ENCODE data around the gene URB2.
"Not testable (repeated sequence)": the region's sequence is repeated elsewhere in the genome, so short reads cannot be mapped to it uniquely, and the experiment has no call there.

The URB2 gene

DNA sequence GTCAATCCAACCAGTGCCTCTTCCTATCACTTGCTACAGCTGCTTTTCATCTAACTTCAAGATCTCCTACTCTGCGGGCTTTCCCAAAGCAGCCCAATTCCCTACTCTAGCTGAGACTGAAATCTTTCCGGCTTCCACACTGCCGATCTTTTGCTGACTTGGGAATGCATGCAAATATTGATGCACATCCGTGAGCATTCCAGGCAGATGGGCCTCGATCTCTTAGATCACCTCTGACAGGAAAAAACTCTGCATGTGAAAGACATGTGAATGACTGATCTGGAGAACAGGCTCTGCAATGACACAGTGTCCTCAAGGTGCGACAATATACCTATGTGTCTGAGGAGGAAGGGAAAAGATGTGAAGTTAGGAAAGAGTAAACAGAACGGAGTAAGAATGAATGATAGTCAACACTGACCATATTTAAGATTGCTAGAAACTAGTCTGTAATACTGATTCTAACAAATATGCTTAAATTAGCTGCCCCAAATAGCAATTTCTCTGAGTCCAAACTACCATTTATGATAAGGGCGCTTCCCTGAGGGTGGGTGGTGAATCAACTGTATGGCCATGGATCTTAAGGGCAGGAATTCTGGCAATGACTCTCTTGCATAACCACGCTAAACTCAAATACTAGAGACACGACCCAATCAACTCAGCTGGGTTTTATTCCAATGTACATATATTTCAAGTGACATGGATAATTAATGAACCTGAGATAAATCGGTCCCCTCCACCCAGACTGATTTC lies 8.5 kb upstream of the URB2 start:
- no peak for DNase-seq

DNA sequence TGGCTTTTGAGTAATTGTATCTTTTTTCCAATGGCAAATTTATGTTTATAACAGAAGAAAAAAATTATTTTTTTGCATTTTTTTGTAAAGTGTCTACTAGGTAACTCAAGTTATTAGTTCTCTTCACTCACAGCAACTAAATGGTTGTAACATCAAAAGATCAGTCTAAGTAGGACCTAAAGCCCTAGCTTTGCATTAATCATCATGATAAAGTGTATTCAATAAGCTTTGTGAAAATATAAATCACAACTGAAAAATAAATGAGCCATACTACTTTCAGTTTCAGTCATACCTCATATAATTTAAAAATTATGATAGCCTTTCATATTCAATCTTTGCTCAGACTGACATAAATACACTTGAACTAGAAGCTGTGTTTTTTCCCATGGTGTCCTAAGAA lies 7.0 kb upstream of the URB2 start:
- no peak for DNase-seq

DNA sequence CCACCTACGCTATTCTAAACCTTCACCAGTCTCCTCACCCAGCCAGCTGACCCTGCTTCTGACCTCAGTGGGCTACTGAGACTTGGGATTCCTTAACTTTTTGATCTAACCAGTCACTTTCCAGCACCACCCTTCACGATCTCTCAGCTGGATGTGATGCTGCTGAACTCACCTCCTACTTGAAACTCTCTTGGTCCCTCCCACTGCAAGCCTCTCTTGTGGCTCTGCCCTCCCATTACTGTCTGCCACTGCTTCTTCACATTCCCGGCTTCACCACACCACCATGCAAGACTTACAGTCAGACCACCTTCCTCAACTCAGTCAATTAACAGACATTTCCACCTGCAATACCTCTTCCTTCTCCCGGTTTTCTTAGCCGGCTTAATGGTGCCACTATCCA lies 6.4 kb upstream of the URB2 start:
- DNase-seq: no peak

DNA sequence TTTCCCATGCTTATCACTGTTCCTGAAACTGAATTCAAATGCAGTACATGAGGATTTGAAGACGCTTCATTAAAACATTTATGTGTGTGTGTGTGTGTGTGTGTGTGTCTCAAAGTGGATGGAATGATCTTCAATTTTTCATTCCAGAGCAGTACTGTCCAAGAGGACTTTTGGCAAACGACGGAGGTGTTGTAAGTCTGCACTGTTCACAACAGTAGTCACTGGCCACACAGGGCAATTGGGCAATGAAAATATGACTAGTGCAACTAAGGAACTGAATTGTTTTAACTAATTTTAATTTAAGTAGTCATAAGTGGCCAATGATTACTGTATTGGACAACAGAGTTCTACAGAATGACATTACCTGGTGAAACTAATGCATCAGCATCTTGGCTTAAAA lies 5.2 kb upstream of the URB2 start:
- DNase-seq: no peak

DNA sequence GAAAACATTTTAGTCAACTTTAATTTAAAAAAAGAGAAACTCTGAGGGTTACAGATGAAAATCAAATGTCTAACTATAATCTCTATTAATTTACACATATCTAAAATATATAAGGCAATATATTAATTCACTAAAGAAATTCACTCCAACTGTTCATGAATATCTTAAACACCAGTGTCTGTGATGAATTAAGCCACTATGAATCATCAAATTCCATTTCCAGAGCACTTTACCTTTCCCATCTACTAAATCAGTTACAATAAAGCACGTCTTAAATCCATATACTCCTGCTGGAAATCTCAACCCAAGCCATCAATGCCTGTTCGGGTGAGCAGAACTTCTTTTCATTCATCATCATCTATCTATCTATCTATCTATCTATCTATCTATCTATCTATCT lies 4.4 kb upstream of the URB2 start:
- no peak for DNase-seq

DNA sequence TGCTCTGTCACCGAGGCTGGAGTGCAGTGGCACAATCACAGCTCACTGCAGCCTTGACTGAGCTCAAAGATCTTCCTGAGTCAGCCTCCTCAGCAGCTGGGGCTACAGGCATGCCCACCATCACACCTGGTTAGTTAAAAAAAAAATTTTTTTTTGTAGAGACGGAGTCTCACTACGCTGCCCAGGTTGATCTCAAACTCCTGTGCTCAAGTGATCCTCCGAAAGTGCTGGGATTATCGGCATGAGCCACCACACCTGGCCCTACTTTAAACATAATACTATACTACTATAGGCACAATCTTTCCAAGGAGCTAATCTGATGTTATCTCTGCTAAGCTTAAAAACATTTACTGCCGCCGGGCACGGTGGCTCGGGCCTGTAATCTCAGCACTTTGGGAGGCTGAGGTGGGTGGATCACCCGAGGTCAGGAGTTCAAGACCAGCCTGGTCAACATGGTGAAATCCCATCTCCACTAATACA lies 3.4 kb upstream of the URB2 start:
- DNase-seq: not testable (repeated sequence)

DNA sequence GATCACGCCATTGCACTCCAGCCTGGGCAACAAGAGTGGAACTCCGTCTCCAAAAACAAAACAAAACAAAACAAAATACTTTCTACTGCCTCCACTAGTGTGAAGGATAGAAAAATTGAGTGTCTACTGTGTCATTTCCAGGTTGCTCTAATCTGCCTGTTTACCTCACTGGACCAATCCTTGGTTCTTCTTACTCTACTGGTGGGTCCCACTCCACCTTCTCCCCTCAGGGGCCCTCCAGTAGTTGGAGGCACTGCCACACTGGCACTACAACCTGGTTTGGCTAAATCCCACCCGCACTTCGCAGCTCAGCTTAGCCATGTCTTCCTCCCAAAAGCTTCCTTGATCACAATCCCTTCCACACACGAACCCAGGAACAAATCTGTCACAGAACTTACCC lies 2.8 kb upstream of the URB2 start:
- DNase-seq: no peak

DNA sequence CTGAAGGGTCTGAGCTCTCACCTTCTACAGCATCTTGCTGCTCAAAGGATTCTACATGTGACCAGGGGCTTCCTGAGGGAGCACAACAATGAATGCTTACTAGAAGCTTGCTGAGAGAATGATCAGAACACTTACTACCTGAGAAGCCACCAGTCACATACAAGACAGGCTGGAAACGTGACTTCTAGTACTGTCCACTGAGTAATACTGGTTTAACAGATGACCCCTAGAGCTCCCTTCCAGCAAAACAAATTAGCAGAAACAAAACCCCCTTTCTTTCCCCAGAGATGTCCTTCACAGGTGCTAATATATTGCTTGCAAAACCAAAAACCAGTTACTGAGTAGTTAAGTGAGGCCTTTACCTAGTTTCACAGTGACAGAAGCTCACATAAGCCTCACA lies 2.2 kb upstream of the URB2 start:
- DNase-seq: no peak

DNA sequence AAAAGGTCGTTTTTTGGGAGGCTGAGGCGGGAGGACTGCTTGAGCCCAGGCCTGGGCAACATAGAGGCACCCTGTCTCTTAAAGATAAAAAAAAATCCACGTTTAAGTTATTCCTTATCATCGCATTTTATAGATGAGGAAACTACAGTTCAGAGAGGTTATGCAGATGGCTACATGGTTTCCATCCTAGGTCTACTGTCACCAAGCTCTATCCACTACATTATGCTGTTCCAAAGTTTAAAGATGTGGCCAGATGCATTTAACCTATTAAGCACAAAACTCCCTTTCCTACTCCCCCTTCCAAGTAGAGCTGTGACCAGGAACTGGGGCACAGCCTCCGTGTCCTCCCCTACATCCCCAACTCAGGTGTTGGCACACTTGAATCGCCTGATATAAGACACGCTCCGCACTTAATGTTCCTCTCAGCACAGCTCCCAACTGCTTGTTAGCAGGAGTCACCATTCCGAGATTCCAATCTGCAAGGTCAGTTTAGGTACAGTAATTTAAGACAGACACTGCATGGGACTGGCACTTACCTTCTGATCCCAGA lies 1.5 kb upstream of the URB2 start:
- DNase-seq: no peak

DNA sequence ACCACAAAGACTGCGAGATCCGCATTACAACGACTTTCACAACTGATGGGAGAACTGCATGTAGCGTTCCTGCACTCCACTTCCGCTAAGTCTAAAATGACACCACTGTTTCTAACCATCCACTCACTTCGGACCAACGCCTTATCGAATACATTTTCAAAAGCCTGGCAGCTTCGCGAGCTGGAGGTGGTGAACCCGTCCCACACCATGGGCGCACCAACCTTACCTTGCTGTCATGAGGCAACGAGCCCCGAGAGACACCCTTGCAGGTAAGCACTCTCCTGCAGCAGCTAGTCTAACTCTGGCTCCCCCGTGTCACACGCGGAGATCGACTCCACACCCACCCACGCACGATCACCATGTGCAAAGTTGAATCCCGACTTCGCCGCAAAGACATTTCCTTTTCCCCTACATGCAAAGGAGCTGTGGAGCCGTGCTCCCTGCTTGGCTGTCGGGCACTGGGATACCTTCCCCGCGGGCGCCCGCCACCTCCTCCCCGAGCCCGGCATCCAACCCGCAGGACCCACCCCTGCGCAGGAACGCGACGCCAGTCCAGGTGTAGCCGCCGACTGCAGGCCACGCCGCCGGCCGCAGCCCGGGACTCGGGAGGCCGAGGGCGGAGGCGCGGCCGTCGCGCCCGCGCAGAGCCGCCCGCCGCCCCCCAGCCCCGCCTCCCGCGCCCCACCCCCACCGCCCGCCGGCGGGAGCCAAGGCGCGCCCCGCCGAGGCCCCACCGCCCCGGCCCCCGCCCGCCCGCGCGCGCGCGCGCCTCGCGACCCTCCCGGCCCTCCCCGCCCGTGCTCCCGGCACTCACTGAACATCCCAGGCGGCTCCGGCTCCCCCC lies 754 bp upstream of the URB2 start:
- DNase-seq: peak; percentile 58

DNA sequence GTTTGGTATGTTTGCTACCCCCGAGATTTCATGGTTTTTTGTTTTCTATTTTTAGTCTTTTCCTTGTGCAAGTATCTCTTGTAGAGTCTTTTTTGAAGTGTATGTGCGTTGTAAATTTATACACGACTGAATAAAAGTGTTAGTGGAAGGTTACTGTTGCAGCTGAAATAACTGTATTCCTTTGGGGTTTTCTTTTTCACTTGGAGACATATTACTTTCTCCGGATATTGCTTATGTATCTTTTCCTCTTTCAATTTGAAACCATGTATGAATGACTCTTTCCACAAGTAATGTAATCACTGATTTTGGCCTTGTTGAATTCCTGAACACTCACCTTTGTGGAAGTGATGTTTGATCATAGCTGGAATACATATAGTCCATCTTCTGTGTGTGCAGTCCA lies 956 bp downstream of the URB2 start:
- no peak for DNase-seq

DNA sequence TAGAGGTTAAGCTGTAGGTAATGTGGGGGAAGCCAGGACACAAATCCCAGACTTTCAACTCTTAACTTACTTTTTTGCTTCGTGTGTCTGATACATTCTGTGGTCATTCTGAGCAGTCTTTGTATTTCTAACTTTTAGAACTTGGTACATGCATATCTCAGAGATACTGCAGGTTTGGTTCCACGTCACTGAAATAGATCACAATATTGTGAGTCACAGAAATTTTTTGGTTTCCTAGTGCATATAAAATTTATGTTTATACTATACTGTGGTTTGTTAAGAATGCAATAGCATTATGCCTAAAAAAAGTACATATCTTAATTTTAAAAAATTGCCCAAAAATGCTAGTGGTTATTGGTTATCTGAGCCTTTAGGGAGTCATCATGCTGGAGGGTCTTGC lies 3.2 kb downstream of the URB2 start:
- DNase-seq: no peak

DNA sequence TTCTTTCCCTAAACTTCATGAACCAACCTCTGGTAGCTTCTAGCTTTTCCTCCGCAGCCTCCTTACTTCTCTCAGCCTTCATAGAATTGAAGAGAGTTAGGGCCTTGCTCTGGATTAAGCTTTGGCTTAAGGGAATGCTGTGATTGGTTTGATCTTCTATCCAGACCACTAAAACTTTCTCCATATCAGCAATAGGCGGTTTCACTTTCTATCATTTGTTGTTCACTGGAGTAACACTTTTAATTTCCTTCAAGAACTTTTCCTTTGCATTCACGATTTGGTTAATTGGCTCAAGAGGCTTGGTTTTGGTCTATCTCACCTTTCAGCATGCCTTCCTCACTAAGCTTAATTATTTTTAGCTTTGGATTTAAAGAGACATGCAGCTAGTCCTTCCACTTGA lies 5.1 kb downstream of the URB2 start:
- no peak for DNase-seq

DNA sequence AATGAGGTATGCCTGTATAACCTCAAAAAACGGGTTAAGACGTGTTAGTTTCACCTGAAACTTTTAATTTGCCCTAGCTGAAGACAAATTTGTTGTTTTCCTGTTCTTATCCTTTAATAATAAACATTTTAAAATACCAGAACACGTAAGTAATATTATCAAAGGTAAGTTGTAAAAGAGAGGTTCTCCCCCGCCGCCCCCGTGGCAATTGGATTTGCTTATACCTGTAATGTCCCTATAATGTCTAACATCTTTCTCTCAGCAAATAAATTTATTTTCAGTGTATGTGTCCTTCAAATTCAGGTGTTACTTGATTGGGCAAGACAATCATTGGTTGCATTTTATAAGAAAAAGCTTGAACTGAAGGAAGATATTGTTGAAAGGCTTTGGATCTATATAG lies 5.9 kb downstream of the URB2 start:
- DNase-seq: no peak

DNA sequence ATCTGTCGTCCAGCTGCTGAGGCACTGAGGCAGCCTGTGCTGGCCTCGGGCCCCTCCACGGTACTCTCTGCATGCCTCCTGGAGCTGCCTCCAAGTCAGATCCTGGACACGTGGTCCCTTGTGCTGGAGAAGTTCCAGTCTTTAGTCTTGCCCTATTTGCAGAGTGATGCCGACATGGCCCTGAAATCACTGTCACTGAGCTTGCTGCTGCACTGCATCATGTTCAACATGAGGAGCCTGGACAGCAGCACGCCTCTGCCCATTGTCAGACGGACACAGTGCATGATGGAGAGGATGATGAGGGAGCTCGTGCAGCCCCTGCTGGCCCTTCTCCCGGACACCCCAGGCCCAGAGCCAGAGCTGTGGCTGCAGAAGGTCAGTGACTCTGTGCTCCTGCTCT lies 10.0 kb downstream of the URB2 start:
- DNase-seq: no peak

DNA sequence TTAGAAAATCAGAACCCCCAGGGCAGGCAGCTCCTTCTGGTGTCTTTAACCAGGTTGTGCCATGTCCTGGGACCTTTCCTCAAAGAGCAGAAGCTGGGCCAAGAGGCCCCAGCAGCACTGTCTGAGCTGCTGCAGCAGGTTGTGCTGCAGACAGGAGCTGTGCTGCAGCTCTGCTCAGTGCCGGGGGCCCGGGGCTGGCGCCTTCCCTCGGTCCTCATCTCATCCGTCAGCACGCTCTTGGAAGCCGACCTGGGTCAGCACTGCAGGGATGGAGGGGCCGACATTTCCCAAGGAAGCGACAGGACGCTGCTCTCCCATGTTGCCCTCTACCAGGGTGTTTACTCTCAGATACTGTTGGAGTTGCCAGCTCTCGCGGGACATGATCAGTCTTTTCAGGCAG lies 11.7 kb downstream of the URB2 start:
- no peak for DNase-seq

DNA sequence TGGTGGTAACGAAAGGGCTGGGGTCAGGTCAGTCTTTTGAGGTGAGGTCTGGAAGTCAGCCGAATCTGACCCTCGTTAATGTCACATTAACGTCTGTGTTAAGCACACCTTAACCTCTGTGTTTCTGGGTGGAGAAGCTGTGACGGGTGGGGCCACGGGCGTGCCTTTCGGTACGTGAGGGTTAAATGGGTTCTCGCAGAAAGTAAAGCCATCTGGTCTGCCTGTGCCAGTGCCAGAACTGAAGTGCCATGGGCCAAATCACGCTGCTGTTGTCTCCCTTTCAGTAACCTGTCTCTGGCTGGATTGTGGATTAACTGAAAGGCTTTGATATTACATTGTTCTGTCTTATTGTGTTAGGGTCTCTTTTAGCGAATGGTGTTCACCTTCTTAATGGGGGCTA lies 14.4 kb downstream of the URB2 start:
- no peak for DNase-seq

DNA sequence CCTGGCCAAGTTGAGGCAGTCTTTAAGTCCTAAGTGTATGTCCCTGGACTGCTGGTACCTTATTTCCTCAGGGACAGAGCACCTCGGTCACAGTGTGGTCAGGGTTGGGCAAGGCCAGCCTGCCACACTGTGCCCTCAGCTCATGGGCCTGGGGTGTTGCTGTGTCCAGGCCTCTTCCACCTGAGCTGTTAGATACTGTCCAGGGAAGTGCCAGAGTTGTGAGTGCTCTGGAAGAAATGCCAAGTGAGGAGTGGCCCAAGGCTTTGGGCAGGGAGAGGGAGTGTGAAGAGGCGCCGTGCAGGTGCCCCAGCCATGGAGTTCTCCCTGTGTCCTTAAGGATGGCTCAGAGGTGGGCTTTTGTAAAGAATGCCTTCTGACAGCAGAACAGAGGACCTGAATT lies 15.3 kb downstream of the URB2 start:
- DNase-seq: no peak

DNA sequence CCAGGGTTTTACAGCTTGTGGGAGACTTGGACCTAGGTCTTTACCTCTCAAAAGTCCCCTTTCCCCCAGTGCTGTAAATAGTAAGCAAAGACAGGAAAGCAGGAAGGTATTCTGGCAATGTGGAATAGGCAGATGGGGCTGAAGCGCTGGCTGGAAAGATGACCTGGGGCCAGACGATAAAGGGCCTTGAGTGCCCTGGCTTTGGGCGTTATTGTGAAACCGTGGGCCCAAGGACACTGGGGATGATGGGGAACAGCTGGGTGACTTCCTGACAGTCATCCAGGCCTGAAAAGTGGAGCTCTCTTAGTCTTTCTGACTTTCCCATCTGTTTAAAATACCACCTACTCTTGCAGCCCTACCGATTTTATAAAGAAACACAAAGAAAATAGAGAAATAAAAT lies 16.3 kb downstream of the URB2 start:
- DNase-seq: no peak

DNA sequence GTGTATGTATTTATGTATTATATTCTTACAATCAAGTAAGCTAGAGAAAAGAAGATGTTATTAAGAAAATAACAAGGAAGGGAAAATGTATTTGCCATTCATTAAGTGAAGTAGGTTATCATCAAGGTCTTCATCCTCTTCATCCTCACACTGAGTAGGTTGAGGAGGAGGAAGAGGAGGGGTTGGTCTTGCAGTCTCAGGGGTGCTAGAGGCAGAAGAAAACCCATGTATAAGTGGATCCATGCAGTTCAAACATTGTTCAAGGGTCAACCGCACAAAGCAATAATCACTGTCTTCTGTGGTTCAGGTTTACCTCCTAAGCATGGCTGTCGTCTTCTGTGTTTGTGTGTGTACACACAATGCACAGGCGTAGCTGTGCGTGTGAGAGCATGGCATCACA lies 16.9 kb downstream of the URB2 start:
- DNase-seq: no peak

DNA sequence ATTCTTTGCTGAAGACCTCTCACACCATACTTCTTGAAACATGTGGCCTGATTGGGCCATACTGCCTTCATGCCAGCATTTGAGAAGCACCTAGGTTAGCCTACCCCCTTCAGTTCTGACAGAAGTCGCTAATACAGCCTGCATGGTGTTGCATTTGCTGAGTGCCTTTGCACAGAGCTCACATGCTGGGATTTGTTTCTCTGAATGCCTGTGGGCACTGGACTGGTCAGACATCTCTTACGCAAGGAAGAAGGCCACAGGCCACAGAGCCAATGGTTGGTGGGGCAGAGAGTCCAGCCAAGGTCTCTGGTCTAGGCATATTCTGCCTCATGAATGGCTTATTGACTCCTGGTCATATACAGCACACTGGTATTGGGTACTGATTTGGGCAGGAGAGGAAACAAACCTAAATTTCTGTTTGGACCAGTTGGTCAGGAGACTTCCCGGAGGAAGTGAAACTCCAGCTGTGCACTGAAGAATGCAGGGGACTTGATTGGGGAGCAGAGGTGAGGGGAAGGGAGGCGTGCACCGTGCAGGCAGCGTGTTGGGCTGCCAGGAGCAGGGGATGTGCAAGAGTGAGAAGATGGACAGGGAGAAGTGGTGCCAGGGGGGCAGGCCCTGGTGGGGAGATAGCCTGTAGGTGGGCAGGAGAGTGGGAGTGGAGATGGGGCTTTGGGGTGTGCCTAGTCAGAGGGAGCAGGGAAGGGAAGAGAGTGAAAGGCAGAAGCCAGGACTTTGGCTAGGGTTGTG lies 18.1 kb downstream of the URB2 start:
- DNase-seq: no peak

DNA sequence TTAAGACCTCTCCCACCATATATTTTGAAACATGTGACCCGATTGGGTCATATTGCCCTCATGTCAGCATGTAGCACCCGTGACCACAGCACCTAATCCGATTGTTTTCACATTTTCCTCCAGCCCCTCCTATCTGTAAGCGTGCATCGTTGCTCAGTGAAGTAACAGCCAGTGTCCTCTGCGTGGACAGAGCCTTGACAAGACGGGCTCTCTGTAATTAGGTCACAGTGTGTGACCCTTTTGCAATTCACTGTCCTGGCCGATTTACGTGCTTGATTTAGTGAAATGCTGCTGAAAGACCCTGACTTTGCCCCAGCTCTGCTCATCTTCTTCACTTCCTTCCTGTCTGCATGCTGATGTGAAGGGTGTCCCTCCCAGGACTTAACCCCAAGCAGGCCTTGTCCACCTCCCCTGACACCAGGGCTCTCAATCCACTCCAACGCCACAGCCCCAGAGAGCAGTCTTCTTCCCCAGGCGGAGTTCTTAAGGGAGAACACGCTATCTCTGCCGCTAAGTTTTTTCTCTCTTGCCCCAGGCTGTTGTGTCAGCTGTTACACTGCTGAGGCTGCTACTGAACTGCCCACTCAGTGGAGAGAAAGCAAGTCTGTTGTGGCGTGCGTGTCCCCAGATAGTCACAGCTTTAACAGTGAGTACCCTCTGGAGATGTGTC lies 19.4 kb downstream of the URB2 start:
- no peak for DNase-seq

DNA sequence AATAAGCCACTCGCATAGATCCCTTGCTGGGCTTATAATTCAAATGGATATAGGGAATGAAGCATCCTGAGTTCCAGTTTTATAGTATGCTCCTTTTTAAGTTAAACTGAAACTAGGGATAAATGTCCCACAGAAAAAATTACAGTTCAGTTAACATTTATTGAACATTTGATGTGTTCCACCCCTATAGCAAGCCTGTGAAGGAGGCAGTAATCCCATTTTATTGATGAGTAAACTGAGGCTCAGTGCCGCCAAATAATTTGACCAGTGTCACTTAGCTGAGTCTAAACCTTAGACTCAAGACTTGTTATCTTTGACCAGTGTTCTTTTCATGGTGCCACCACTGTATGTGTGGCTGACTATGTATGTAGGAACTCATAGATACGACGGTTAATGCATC lies 22.4 kb downstream of the URB2 start:
- no peak for DNase-seq

Measured in activated naive CD4-positive, alpha-beta T cell treated with Interleukin-2 at 50 U/mL for 16 hours (primary cell).